SK-N-SH (cell line): Measurements from ENCODE around the gene PATL2. TPM values are rescaled to one million over a fixed set of nuclear protein-coding genes. Genes with fewer than 3 reads are reported as not detected.

Experiments used
- CTCF ChIA-PET: fragments of 300-600, 350-600 bp; formaldehyde crosslinking; extraction: SDS; loops from one replicate; lab custom pipeline; 2021; lab: Yijun Ruan, JAX
- POLR2A ChIA-PET: fragments of 350-600 bp; sonication (Branson Sonifier 250); formaldehyde crosslinking; extraction: SDS; loops from one replicate; lab custom pipeline; 2020; ENCODE audit warnings: antibody characterized with exemption, inconsistent platforms; lab: Yijun Ruan, JAX
- DNase-seq: peaks from one replicate; pipeline ENCODE4 v3.0.0; 2012
- H2AFZ ChIP-seq: fragments of 200-600 bp; sonication (generic); 2 replicates; pipeline ENCODE4 v1.8.1; 2016; ENCODE audit warnings: antibody characterized with exemption, mild to moderate bottlenecking, low read depth
- H3F3A ChIP-seq: fragments of 200-600 bp; sonication (generic); replicated peaks from 2 replicates; pipeline ENCODE3; 2016; ENCODE audit warnings: antibody characterized with exemption, mild to moderate bottlenecking; ENCODE audit not compliant: insufficient read depth
- H3K27ac ChIP-seq, 2 experiments: fragments of 200-500 bp in 1 of 2; fragments of 200-600 bp in 1 of 2; sonication (Bioruptor generic) in 1 of 2; sonication (generic), shearing (Covaris generic) in 1 of 2; 2 replicates each; pipeline versions ENCODE4 v1.5.1 to v1.6.1; 2014 to 2016; ENCODE audit warnings: low read depth in 2 of 2, inconsistent platforms in 1 of 2, low read length in 1 of 2, mild to moderate bottlenecking in 1 of 2, mixed read lengths in 1 of 2
- H3K27me3 ChIP-seq: fragments of 200-600 bp; sonication (generic), shearing (Covaris generic); 2 replicates; pipeline ENCODE4 v1.6.1; 2016; ENCODE audit warnings: mixed run types; ENCODE audit not compliant: insufficient read depth
- H3K36me3 ChIP-seq, 2 experiments: fragments of 200-500 bp in 1 of 2; fragments of 200-600 bp in 1 of 2; sonication (Bioruptor generic) in 1 of 2; sonication (generic) in 1 of 2; replicated peaks in 1 of 2; 2 replicates each; pipeline versions ENCODE3 to v1.5.1; 2014 to 2016; ENCODE audit warnings: low read length in 1 of 2, mild to moderate bottlenecking in 1 of 2; ENCODE audit not compliant: insufficient read depth in 2 of 2, control insufficient read depth in 1 of 2
- H3K4me1 ChIP-seq, 2 experiments: fragments of 200-500 bp in 1 of 2; fragments of 200-600 bp in 1 of 2; sonication (Bioruptor generic) in 1 of 2; sonication (generic), shearing (Covaris generic) in 1 of 2; 2 replicates each; pipeline versions ENCODE4 v1.5.1 to v1.6.1; 2014 to 2016; ENCODE audit warnings: low read depth in 1 of 2, low read length in 1 of 2, mixed run types in 1 of 2; ENCODE audit not compliant: insufficient read depth in 2 of 2, control insufficient read depth in 1 of 2
- H3K4me2 ChIP-seq: fragments of 200-600 bp; sonication (generic), shearing (Covaris generic); 2 replicates; pipeline ENCODE4 v1.6.1; 2017; ENCODE audit warnings: mixed run types
- H3K4me3 ChIP-seq, 2 experiments: fragments of 200-500 bp in 1 of 2; fragments of 200-600 bp in 1 of 2; sonication (Bioruptor generic) in 1 of 2; sonication (generic), shearing (Covaris generic) in 1 of 2; 2 replicates each; pipeline versions ENCODE4 v1.5.1 to v1.8.1; 2014 to 2016; ENCODE audit warnings: low read depth in 2 of 2, inconsistent platforms in 1 of 2, low read length in 1 of 2, mild to moderate bottlenecking in 1 of 2, mixed read lengths in 1 of 2, moderate library complexity in 1 of 2
- H3K79me2 ChIP-seq: fragments of 200-600 bp; sonication (generic); 2 replicates; pipeline ENCODE4 v1.8.1; 2017; ENCODE audit warnings: mild to moderate bottlenecking; ENCODE audit not compliant: insufficient read depth
- H3K9ac ChIP-seq: fragments of 200-600 bp; sonication (generic); 2 replicates; pipeline ENCODE4 v1.6.1; 2017; ENCODE audit warnings: mixed run types
- H3K9me2 ChIP-seq: fragments of 200-600 bp; sonication (generic); 2 replicates; pipeline ENCODE4 v1.6.1; 2017; ENCODE audit warnings: mixed run types
- H3K9me3 ChIP-seq: fragments of 200-600 bp; sonication (generic); 2 replicates; pipeline ENCODE4 v1.6.1; 2017; ENCODE audit warnings: mixed run types, mild to moderate bottlenecking, moderate library complexity
- H4K20me1 ChIP-seq: fragments of 200-600 bp; sonication (generic); 2 replicates; pipeline ENCODE4 v1.6.1; 2017; ENCODE audit warnings: mild to moderate bottlenecking, mixed run types; ENCODE audit not compliant: insufficient read depth
- CHD2 ChIP-seq: fragments of 150-350 bp; IDR thresholded peaks from 2 replicates; pipeline ENCODE4 v1.6.1; 2018; ENCODE audit warnings: low read length; ENCODE audit not compliant: partially characterized antibody
- ELF1 ChIP-seq: IDR thresholded peaks from 2 replicates; pipeline ENCODE4 v1.4.0; 2012
- EZH2phosphoT487 ChIP-seq: fragments of 200-600 bp; sonication (generic); IDR thresholded peaks from 2 replicates; pipeline ENCODE4 v1.6.1; 2017; ENCODE audit warnings: low read depth, mixed run types, mild to moderate bottlenecking, antibody characterized with exemption, moderate library complexity, borderline replicate concordance
- GABPA ChIP-seq: IDR thresholded peaks from 2 replicates; pipeline ENCODE4 v1.4.0; 2012; ENCODE audit warnings: low read depth, mild to moderate bottlenecking
- MEF2A ChIP-seq: IDR thresholded peaks from 2 replicates; pipeline ENCODE4 v1.4.0; 2012; ENCODE audit warnings: low read depth, borderline replicate concordance
- MXI1 ChIP-seq: IDR thresholded peaks from 2 replicates; pipeline ENCODE4 v1.6.1; 2012; ENCODE audit warnings: mild to moderate bottlenecking, low read depth, low read length, improper control_type of control experiment
- POLR2AphosphoS5 ChIP-seq: IDR thresholded peaks from 2 replicates; pipeline ENCODE4 v1.6.1; 2012; ENCODE audit warnings: low read depth, low read length
- RAD21 ChIP-seq: IDR thresholded peaks from 2 replicates; pipeline ENCODE4 v1.6.1; 2012; ENCODE audit warnings: mild to moderate bottlenecking, low read length
- RFX5 ChIP-seq: IDR thresholded peaks from 2 replicates; pipeline ENCODE4 v1.6.1; 2012; ENCODE audit warnings: mild to moderate bottlenecking, improper control_type of control experiment, low read length
- TCF12 ChIP-seq: IDR thresholded peaks from 2 replicates; pipeline ENCODE4 v1.4.0; 2012
- YY1 ChIP-seq: IDR thresholded peaks from 2 replicates; pipeline ENCODE4 v1.4.0; 2012; ENCODE audit warnings: low read depth, mild to moderate bottlenecking
- WGBS: methylation state at CpG from one replicate; pipeline ENCODE4 v1.1.6; 2017; ENCODE audit warnings: low lambda C conversion rate; 5-methylcytosine and 5-hydroxymethylcytosine counted together
- polyA plus RNA-seq, 3 experiments: library from polyadenylated mRNA; depleted of rRNA; stranded (reverse); fragments of >200 nt; gene quantifications; 2 replicates each; pipeline ENCODE4 v1.2.3, GENCODE V29; 2012
- TF ChIP-seq, protein P1 (sequence below): IDR thresholded peaks from 2 replicates; pipeline ENCODE4; 2012
- TF ChIP-seq, protein P2 (sequence below): IDR thresholded peaks from 2 replicates; pipeline ENCODE4 v1.4.0; 2012; ENCODE audit warnings: low read depth, borderline replicate concordance
- TF ChIP-seq, protein P3 (sequence below): fragments of 200-600 bp; sonication (generic); IDR thresholded peaks from 2 replicates; pipeline ENCODE4 v1.6.1; 2017; ENCODE audit warnings: antibody characterized with exemption, mild to moderate bottlenecking, moderate library complexity

The PATL2 gene
- polyA plus RNA-seq, 1 of the 3 experiments (the other 2 are of a cell fraction): 0.31 TPM

DNA sequence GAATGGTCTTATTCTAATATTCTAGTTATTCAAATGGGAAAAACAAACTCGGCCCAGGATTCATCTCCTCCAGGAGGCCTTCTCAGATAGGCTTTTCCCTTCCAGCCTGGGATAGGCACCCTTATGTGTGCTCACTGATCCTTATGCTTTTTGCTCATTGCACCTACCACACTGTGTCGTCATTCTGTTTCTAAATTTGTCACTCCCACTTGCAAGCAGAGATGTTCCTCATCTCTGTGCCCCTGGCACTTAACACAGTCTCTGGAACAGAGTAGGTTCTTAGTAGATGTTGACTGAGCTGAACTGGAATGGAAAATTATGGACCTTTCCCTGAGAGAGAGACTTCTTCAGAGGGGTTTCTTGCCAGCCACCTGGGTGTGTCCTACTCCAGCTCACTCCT, 28.9 kb downstream of the PATL2 start:
- no peak overlapping the region for H3K4me2 ChIP-seq
- WGBS: 40% methylated on average over 2 of the region's 2 CpGs
- no peak for TF ChIP-seq MEF2A
- no peak for TF ChIP-seq YY1
- no peak for TF ChIP-seq MXI1
- TF ChIP-seq ELF1: no peak
- TF ChIP-seq, protein P1, sequence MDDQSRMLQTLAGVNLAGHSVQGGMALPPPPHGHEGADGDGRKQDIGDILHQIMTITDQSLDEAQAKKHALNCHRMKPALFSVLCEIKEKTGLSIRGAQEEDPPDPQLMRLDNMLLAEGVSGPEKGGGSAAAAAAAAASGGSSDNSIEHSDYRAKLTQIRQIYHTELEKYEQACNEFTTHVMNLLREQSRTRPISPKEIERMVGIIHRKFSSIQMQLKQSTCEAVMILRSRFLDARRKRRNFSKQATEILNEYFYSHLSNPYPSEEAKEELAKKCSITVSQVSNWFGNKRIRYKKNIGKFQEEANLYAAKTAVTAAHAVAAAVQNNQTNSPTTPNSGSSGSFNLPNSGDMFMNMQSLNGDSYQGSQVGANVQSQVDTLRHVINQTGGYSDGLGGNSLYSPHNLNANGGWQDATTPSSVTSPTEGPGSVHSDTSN: no peak
- no peak for TF ChIP-seq CHD2
- no peak for TF ChIP-seq GABPA
- TF ChIP-seq, protein P2, sequence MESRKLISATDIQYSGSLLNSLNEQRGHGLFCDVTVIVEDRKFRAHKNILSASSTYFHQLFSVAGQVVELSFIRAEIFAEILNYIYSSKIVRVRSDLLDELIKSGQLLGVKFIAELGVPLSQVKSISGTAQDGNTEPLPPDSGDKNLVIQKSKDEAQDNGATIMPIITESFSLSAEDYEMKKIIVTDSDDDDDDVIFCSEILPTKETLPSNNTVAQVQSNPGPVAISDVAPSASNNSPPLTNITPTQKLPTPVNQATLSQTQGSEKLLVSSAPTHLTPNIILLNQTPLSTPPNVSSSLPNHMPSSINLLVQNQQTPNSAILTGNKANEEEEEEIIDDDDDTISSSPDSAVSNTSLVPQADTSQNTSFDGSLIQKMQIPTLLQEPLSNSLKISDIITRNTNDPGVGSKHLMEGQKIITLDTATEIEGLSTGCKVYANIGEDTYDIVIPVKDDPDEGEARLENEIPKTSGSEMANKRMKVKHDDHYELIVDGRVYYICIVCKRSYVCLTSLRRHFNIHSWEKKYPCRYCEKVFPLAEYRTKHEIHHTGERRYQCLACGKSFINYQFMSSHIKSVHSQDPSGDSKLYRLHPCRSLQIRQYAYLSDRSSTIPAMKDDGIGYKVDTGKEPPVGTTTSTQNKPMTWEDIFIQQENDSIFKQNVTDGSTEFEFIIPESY: no peak
- no peak for TF ChIP-seq RFX5
- TF ChIP-seq, protein P3, sequence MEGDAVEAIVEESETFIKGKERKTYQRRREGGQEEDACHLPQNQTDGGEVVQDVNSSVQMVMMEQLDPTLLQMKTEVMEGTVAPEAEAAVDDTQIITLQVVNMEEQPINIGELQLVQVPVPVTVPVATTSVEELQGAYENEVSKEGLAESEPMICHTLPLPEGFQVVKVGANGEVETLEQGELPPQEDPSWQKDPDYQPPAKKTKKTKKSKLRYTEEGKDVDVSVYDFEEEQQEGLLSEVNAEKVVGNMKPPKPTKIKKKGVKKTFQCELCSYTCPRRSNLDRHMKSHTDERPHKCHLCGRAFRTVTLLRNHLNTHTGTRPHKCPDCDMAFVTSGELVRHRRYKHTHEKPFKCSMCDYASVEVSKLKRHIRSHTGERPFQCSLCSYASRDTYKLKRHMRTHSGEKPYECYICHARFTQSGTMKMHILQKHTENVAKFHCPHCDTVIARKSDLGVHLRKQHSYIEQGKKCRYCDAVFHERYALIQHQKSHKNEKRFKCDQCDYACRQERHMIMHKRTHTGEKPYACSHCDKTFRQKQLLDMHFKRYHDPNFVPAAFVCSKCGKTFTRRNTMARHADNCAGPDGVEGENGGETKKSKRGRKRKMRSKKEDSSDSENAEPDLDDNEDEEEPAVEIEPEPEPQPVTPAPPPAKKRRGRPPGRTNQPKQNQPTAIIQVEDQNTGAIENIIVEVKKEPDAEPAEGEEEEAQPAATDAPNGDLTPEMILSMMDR: no peak
- no peak for TF ChIP-seq EZH2phosphoT487
- TF ChIP-seq RAD21: no peak
- no peak for TF ChIP-seq TCF12
- TF ChIP-seq POLR2AphosphoS5: no peak
- TF ChIP-seq, all 33 proteins: peak for 0
- no peak overlapping the region for H2AFZ ChIP-seq
- no peaks in the 10 kb centered on the region for H3K36me3 ChIP-seq
- no peak for DNase-seq
- H3K4me3 ChIP-seq: no peak overlapping the region
- H3K79me2 ChIP-seq: no peaks in the 10 kb centered on the region
- no peaks in the 10 kb centered on the region for H3K4me1 ChIP-seq
- no peak overlapping the region for H3K9ac ChIP-seq
- no peaks in the 10 kb centered on the region for H4K20me1 ChIP-seq
- POLR2A ChIA-PET: no interaction called here
- H3K27ac ChIP-seq: no peak overlapping the region
- H3K27me3 ChIP-seq: peaks cover 3% of the 10 kb centered on the region; the same call in 1 of the 2 replicates
- no peaks in the 10 kb centered on the region for H3K9me2 ChIP-seq
- no peaks in the 10 kb centered on the region for H3K9me3 ChIP-seq
- CTCF ChIA-PET: interaction anchor here (1.5 to 2.3 kb wide), 3 partner anchors 14 to 29 kb away, joined by 3 to 10 read pairs (median 3); partner anchors contain the start of genes B2M, PATL2 and SPG11
- H3F3A ChIP-seq: no peaks in the 10 kb centered on the region
